ENCODE results near the gene ZNF836. TPM values are rescaled to one million over a fixed set of nuclear protein-coding genes. Genes with fewer than 3 reads are reported as not detected.

ZNF836 gene
- total and polyA plus RNA-seq, 9 of the 15 experiments (the other 6 are each of a cell fraction or from before 2014, with no cell fraction given) = 0.24 to 0.69 (median 0.64) TPM; not detected in 2

DNA sequence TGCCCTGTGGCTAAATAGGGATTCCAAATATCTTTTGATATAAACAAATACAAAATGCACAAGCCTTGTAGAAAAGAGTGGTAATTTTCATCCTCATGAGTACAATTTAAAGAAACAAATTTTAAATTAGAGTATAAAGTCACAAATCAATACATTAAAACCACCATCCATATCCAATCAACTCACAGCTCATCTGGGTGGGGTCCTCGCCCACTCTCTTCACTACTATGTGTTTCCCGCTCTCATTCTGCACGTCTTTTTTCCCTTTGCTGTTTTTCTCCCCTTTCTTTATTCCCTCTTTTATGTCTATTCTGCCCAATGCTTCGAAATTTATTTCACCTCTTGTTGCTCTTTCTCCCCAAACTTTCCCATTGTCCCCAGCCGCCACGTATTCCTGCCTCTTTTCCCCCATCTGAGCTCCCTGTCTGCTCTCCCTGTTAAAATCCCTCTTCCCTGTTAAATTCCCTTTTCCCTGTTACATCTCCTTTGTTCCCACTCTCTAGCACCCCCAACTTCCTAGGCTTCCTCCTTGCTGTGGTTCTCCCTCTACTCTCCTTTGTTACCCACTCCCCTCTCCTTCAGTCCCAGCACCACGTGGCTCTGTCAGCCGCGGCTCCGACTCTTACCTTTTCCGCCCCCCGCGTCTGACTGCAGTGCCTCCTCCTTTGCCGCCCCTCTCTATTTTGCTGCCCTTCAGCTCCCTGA, 33.0 kb downstream of the ZNF836 start (continued):
- TF ChIP-seq FOXO4 (CRISPR knock-in tag; IDR thresholded peaks at IDR 0.05) = no peak
- TF ChIP-seq PKNOX1 (IDR thresholded peaks at IDR 0.05) = no peak
- TF ChIP-seq, protein P1, sequence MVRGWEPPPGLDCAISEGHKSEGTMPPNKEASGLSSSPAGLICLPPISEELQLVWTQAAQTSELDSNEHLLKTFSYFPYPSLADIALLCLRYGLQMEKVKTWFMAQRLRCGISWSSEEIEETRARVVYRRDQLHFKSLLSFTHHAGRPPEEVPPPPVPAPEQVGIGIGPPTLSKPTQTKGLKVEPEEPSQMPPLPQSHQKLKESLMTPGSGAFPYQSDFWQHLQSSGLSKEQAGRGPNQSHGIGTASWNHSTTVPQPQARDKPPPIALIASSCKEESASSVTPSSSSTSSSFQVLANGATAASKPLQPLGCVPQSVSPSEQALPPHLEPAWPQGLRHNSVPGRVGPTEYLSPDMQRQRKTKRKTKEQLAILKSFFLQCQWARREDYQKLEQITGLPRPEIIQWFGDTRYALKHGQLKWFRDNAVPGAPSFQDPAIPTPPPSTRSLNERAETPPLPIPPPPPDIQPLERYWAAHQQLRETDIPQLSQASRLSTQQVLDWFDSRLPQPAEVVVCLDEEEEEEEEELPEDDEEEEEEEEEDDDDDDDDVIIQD (CRISPR knock-in tag; IDR thresholded peaks at IDR 0.05) = no peak
- no peak for TF ChIP-seq ZNF75A (CRISPR knock-in tag; IDR thresholded peaks at IDR 0.05)
- no peak for TF ChIP-seq ETV6 (IDR thresholded peaks at IDR 0.05; ENCODE audit: borderline replicate concordance in 1 of 2, low read depth in 2 of 2, low read length in 1 of 2)
- no peak for TF ChIP-seq ETV6 (CRISPR knock-in tag; IDR thresholded peaks at IDR 0.05; ENCODE audit: borderline replicate concordance)
- no peak for TF ChIP-seq MTF1 (CRISPR knock-in tag; IDR thresholded peaks at IDR 0.05; ENCODE audit: borderline replicate concordance)
- TF ChIP-seq SPI1 (IDR thresholded peaks at IDR 0.05; ENCODE audit: borderline replicate concordance, low read depth, low read length) = no peak
- TF ChIP-seq ZNF778 (CRISPR knock-in tag; IDR thresholded peaks at IDR 0.05) = no peak
- no peak for TF ChIP-seq E2F5 (CRISPR knock-in tag; IDR thresholded peaks at IDR 0.05)
- TF ChIP-seq NFE2 (IDR thresholded peaks at IDR 0.05; ENCODE audit: low read depth) = no peak
- TF ChIP-seq MAX (CRISPR knock-in tag; IDR thresholded peaks at IDR 0.05) = peak; percentile 65; the same call in 1 of the 2 replicates
- peak; percentile 4 for TF ChIP-seq POLR2B (IDR thresholded peaks at IDR 0.05; ENCODE audit: low read depth, partially characterized antibody)
- TF ChIP-seq SETDB1 (IDR thresholded peaks at IDR 0.05; ENCODE audit: low read length) = no peak
- no peak; the same call in 1 of the 2 replicates for TF ChIP-seq BCOR (IDR thresholded peaks at IDR 0.05)
- TF ChIP-seq TAF15 (IDR thresholded peaks at IDR 0.05; ENCODE audit: low read depth, low read length) = no peak
- no peak for TF ChIP-seq TFE3 (CRISPR knock-in tag; IDR thresholded peaks at IDR 0.05)
- no peak for TF ChIP-seq E2F4 (CRISPR knock-in tag; IDR thresholded peaks at IDR 0.05; ENCODE audit: low read depth)
- no peak for TF ChIP-seq KLF13 (tag; IDR thresholded peaks at IDR 0.05; ENCODE audit: borderline replicate concordance, low read depth)
- no peak for TF ChIP-seq HNRNPUL1 (IDR thresholded peaks at IDR 0.05; ENCODE audit: low read length)

Measured in K562 (cell line).